ENCODE data around the gene PHGDH.

Gene PHGDH

GRCh38 chr1:119743776-119744597, 32.3 kb downstream of the PHGDH start:
- Histone ChIP-seq H3K23ac (ENCODE audit: low read length in 2 of 2) (no peak overlapping the region), H3K36me3 (ENCODE audit: control insufficient read depth in 1 of 2, insufficient read depth in 2 of 2, low read depth in 1 of 2, low read length in 2 of 2) (peaks cover 7 to 23% of the 10 kb centered on the region in 2 experiments), H2BK12ac (ENCODE audit: low read length in 2 of 2) (no peak overlapping the region), H2BK120ac (ENCODE audit: low read depth, low read length) (no peak overlapping the region), H3K9ac (ENCODE audit: low read length) (no peak overlapping the region), H3K4me3 (ENCODE audit: insufficient read depth in 1 of 2, low read depth in 1 of 2, low read length in 2 of 2) (no peak overlapping the region), H3K4me2 (ENCODE audit: low read length, poor library complexity, severe bottlenecking) (no peak overlapping the region), H3K4me1 (ENCODE audit: control insufficient read depth, insufficient read depth, low read depth, low read length) (peaks cover 16% of the 10 kb centered on the region), H3K14ac (ENCODE audit: low read length in 2 of 2) (no peak overlapping the region), H3K27ac (ENCODE audit: low read length, poor library complexity, severe bottlenecking) (no peak overlapping the region), H4K8ac (ENCODE audit: low read length) (no peak overlapping the region), H3K79me1 (replicated peaks; ENCODE audit: low read length, poor library complexity, severe bottlenecking) (no peaks in the 10 kb centered on the region), H3K27me3 (ENCODE audit: control insufficient read depth in 1 of 2, insufficient read depth in 1 of 2, low read length in 2 of 2) (no peaks in the 10 kb centered on the region), H2AFZ (ENCODE audit: low read depth, low read length) (no peak overlapping the region), H4K91ac (ENCODE audit: low read length) (no peak overlapping the region), H2BK15ac (ENCODE audit: low read depth, poor library complexity, severe bottlenecking) (no peak overlapping the region), H3K4ac (ENCODE audit: low read depth in 1 of 2, low read length in 2 of 2) (no peak overlapping the region), H2AK5ac (ENCODE audit: low read length, severe bottlenecking) (no peak overlapping the region), H3K9me3 (ENCODE audit: control insufficient read depth, low read length) (no peaks in the 10 kb centered on the region), H2BK5ac (ENCODE audit: low read depth, low read length, poor library complexity, severe bottlenecking) (no peak overlapping the region), H3K18ac (ENCODE audit: low read depth in 1 of 2, low read length in 2 of 2) (no peak overlapping the region)
- 54% methylated on average over 14 of the region's 17 CpGs for WGBS
- peak; percentile 80 for DNase-seq

GRCh38 chr1:119744598-119744942, 32.8 kb downstream of the PHGDH start:
- Histone ChIP-seq H3K4me3 (ENCODE audit: insufficient read depth in 1 of 2, low read depth in 1 of 2, low read length in 2 of 2) (no peak overlapping the region), H3K27ac (ENCODE audit: low read length, poor library complexity, severe bottlenecking) (no peak overlapping the region), H2AFZ (ENCODE audit: low read depth, low read length) (no peak overlapping the region), H3K9ac (ENCODE audit: low read length) (no peak overlapping the region), H3K9me3 (ENCODE audit: control insufficient read depth, low read length) (no peaks in the 10 kb centered on the region), H3K4ac (ENCODE audit: low read depth in 1 of 2, low read length in 2 of 2) (no peak overlapping the region), H3K4me2 (ENCODE audit: low read length, poor library complexity, severe bottlenecking) (no peak overlapping the region), H3K18ac (ENCODE audit: low read depth in 1 of 2, low read length in 2 of 2) (no peak overlapping the region), H3K79me1 (replicated peaks; ENCODE audit: low read length, poor library complexity, severe bottlenecking) (no peaks in the 10 kb centered on the region), H2BK120ac (ENCODE audit: low read depth, low read length) (no peak overlapping the region), H3K27me3 (ENCODE audit: control insufficient read depth in 1 of 2, insufficient read depth in 1 of 2, low read length in 2 of 2) (peaks cover 0 to 3% of the 10 kb centered on the region in 2 experiments), H3K4me1 (ENCODE audit: control insufficient read depth, insufficient read depth, low read depth, low read length) (peaks cover 16% of the 10 kb centered on the region), H2BK5ac (ENCODE audit: low read depth, low read length, poor library complexity, severe bottlenecking) (no peak overlapping the region), H4K8ac (ENCODE audit: low read length) (no peak overlapping the region), H2BK12ac (ENCODE audit: low read length in 2 of 2) (no peak overlapping the region), H3K14ac (ENCODE audit: low read length in 2 of 2) (no peak overlapping the region), H3K36me3 (ENCODE audit: control insufficient read depth in 1 of 2, insufficient read depth in 2 of 2, low read depth in 1 of 2, low read length in 2 of 2) (peaks cover 7 to 20% of the 10 kb centered on the region in 2 experiments), H4K91ac (ENCODE audit: low read length) (no peak overlapping the region), H2BK15ac (ENCODE audit: low read depth, poor library complexity, severe bottlenecking) (no peak overlapping the region), H2AK5ac (ENCODE audit: low read length, severe bottlenecking) (no peak overlapping the region), H3K23ac (ENCODE audit: low read length in 2 of 2) (no peak overlapping the region)
- no peak for DNase-seq
- no CpG with 5 or more reads among the region's 1 CpG for WGBS

GRCh38 chr1:119745034-119745433, 33.3 kb downstream of the PHGDH start:
- Histone ChIP-seq H3K4me3 (ENCODE audit: insufficient read depth in 1 of 2, low read depth in 1 of 2, low read length in 2 of 2) (no peak overlapping the region), H3K18ac (ENCODE audit: low read depth in 1 of 2, low read length in 2 of 2) (no peak overlapping the region), H3K36me3 (ENCODE audit: control insufficient read depth in 1 of 2, insufficient read depth in 2 of 2, low read depth in 1 of 2, low read length in 2 of 2) (peaks cover 7 to 20% of the 10 kb centered on the region in 2 experiments), H3K4ac (ENCODE audit: low read depth in 1 of 2, low read length in 2 of 2) (no peak overlapping the region), H3K9me3 (ENCODE audit: control insufficient read depth, low read length) (no peaks in the 10 kb centered on the region), H3K14ac (ENCODE audit: low read length in 2 of 2) (no peak overlapping the region), H2AFZ (ENCODE audit: low read depth, low read length) (no peak overlapping the region), H2BK120ac (ENCODE audit: low read depth, low read length) (no peak overlapping the region), H3K4me2 (ENCODE audit: low read length, poor library complexity, severe bottlenecking) (no peak overlapping the region), H2BK12ac (ENCODE audit: low read length in 2 of 2) (no peak overlapping the region), H3K4me1 (ENCODE audit: control insufficient read depth, insufficient read depth, low read depth, low read length) (peaks cover 16% of the 10 kb centered on the region), H4K91ac (ENCODE audit: low read length) (no peak overlapping the region), H2AK5ac (ENCODE audit: low read length, severe bottlenecking) (no peak overlapping the region), H3K9ac (ENCODE audit: low read length) (no peak overlapping the region), H3K27ac (ENCODE audit: low read length, poor library complexity, severe bottlenecking) (no peak overlapping the region), H3K23ac (ENCODE audit: low read length in 2 of 2) (no peak overlapping the region), H4K8ac (ENCODE audit: low read length) (no peak overlapping the region), H3K79me1 (replicated peaks; ENCODE audit: low read length, poor library complexity, severe bottlenecking) (no peaks in the 10 kb centered on the region), H2BK5ac (ENCODE audit: low read depth, low read length, poor library complexity, severe bottlenecking) (no peak overlapping the region), H3K27me3 (ENCODE audit: control insufficient read depth in 1 of 2, insufficient read depth in 1 of 2, low read length in 2 of 2) (peaks cover 0 to 8% of the 10 kb centered on the region in 2 experiments), H2BK15ac (ENCODE audit: low read depth, poor library complexity, severe bottlenecking) (no peak overlapping the region)
- no peak for DNase-seq
- 100% methylated on average over 1 of the region's 1 CpG for WGBS

GRCh38 chr1:119747451-119747850, 35.7 kb downstream of the PHGDH start:
- no peak overlapping the region for H4K8ac ChIP-seq (ENCODE audit: low read length)
- no peak overlapping the region for H3K4ac ChIP-seq (ENCODE audit: low read depth in 1 of 2, low read length in 2 of 2)
- H2BK120ac ChIP-seq (ENCODE audit: low read depth, low read length) = no peak overlapping the region
- H3K14ac ChIP-seq (ENCODE audit: low read length in 2 of 2) = no peak overlapping the region
- no peak overlapping the region for H3K9ac ChIP-seq (ENCODE audit: low read length)
- peaks cover 6 to 14% of the 10 kb centered on the region in 2 experiments for H3K36me3 ChIP-seq (ENCODE audit: control insufficient read depth in 1 of 2, insufficient read depth in 2 of 2, low read depth in 1 of 2, low read length in 2 of 2)
- no peak overlapping the region for H4K91ac ChIP-seq (ENCODE audit: low read length)
- no peaks in the 10 kb centered on the region for H3K79me1 ChIP-seq (replicated peaks; ENCODE audit: low read length, poor library complexity, severe bottlenecking)
- no peak overlapping the region for H3K4me3 ChIP-seq (ENCODE audit: insufficient read depth in 1 of 2, low read depth in 1 of 2, low read length in 2 of 2)
- no peak overlapping the region for H2BK15ac ChIP-seq (ENCODE audit: low read depth, poor library complexity, severe bottlenecking)
- 67% methylated on average over 2 of the region's 3 CpGs for WGBS
- peaks cover 4% of the 10 kb centered on the region for H3K4me1 ChIP-seq (ENCODE audit: control insufficient read depth, insufficient read depth, low read depth, low read length)
- no peak overlapping the region for H3K18ac ChIP-seq (ENCODE audit: low read depth in 1 of 2, low read length in 2 of 2)
- H2AFZ ChIP-seq (ENCODE audit: low read depth, low read length) = no peak overlapping the region
- no peaks in the 10 kb centered on the region for H3K9me3 ChIP-seq (ENCODE audit: control insufficient read depth, low read length)
- no peak for DNase-seq
- H3K4me2 ChIP-seq (ENCODE audit: low read length, poor library complexity, severe bottlenecking) = no peak overlapping the region
- no peak overlapping the region for H2BK12ac ChIP-seq (ENCODE audit: low read length in 2 of 2)
- H3K27me3 ChIP-seq (ENCODE audit: control insufficient read depth in 1 of 2, insufficient read depth in 1 of 2, low read length in 2 of 2) = peaks cover 0 to 18% of the 10 kb centered on the region in 2 experiments
- no peak overlapping the region for H3K27ac ChIP-seq (ENCODE audit: low read length, poor library complexity, severe bottlenecking)
- H2BK5ac ChIP-seq (ENCODE audit: low read depth, low read length, poor library complexity, severe bottlenecking) = no peak overlapping the region
- no peak overlapping the region for H2AK5ac ChIP-seq (ENCODE audit: low read length, severe bottlenecking)
- H3K23ac ChIP-seq (ENCODE audit: low read length in 2 of 2) = no peak overlapping the region
